Measurements from ENCODE around the gene ACVR1.

The ACVR1 gene

GRCh38 chr2:157691695-157692094, 184.4 kb downstream of the ACVR1 start:
- DNase-seq: no peak

DNA sequence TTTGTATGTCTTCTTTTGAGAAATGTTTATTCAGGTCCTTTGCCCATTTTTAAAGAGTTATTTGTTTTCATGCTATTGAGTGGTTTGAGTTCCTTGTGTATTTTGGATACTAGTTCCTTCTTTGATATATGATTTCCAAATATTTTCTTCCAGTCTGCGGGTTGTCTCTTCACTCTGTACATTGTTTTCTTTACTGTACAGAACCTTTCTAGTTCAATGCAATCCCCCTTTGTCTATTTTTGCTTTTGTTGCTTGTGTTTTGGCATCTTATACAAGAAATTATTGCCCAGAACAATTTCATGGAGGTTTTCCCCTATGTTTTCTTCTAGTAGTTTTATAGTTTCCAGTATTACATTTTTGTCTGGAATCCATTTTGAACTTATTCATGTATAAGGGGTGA, 185.0 kb downstream of the ACVR1 start:
- no peak for DNase-seq

Data from SW 1271 (cell line).